Upper lobe of right lung (tissue), 1 donor: ENCODE data around the gene KRTAP3-3. TPM values are rescaled to one million over a fixed set of nuclear protein-coding genes. Genes with fewer than 3 reads are reported as not detected.

Experiments used
- ATAC-seq: fragments of 200-7000 bp; cut with Tn5 transposase; one replicate; pipeline ENCODE4 v1.9.1; 2020; ENCODE audit warnings: mild to moderate bottlenecking, moderate library complexity
- DNase-seq: peaks from one replicate; pipeline ENCODE4 v3.0.0-alpha.2; 2020
- H3K27ac ChIP-seq: fragments of 200-600 bp; one replicate; pipeline ENCODE4 v1.8.0; 2022
- H3K27me3 ChIP-seq: fragments of 200-600 bp; one replicate; pipeline ENCODE4 v1.8.0; 2022; ENCODE audit warnings: mild to moderate bottlenecking
- H3K36me3 ChIP-seq: fragments of 200-600 bp; one replicate; pipeline ENCODE4 v1.8.0; 2022
- H3K4me1 ChIP-seq: fragments of 200-600 bp; one replicate; pipeline ENCODE4 v1.8.0; 2022
- H3K4me3 ChIP-seq: fragments of 200-600 bp; one replicate; pipeline ENCODE4 v1.8.0; 2022; ENCODE audit warnings: mild to moderate bottlenecking
- H3K9me3 ChIP-seq: fragments of 200-600 bp; one replicate; pipeline ENCODE4 v1.8.0; 2022
- CTCF ChIP-seq: fragments of 200-600 bp; IDR thresholded peaks from one replicate; pipeline ENCODE4 v1.8.0; 2022; ENCODE audit warnings: antibody characterized with exemption
- intact Hi-C: fragments of 100-400 bp; cut with DNase I; formaldehyde crosslinking; loops from one replicate; pipeline ENCODE4 v1.11.0; 2022
- total RNA-seq: library from RNA; stranded (reverse); fragmentation: NEBNext Ultra II Directional; extraction: Animal tissue kit (Norgen Biotek cat#: 25700); gene quantifications from one replicate; pipeline ENCODE4 v1.2.1, GENCODE V29; 2021
- donor health status: DM: no; HTN: yes; CAD: no; lungs with severe emphysema.

KRTAP3-3 gene
- total RNA-seq, 1 donor from 2014 or later = not detected

GRCh38 chr17:41026715-41027471, 32.9 kb upstream of the KRTAP3-3 start, which contains the start of gene KRTAP1-5:
Gene KRTAP1-5 (minus strand): TSS chr17:41027208. CDS start chr17:41027155, 53 bp downstream.
- no peaks in the 10 kb centered on the region for H3K9me3 ChIP-seq
- no peak for TF ChIP-seq CTCF
- no peaks in the 10 kb centered on the region for H3K4me1 ChIP-seq
- no peaks in the 10 kb centered on the region for H3K36me3 ChIP-seq
- H3K27ac ChIP-seq = no peak within 1 kb of the TSS
- ATAC-seq (peak; percentile 22), DNase-seq (no peak)
- peaks cover 5% of the 10 kb centered on the region for H3K27me3 ChIP-seq
- intact Hi-C loops = no loop called here
- H3K4me3 ChIP-seq = no peak within 1 kb of the TSS

GRCh38 chr17:41024697-41025096, 30.7 kb upstream of the KRTAP3-3 start:
- TF ChIP-seq CTCF = no peak
- DNase-seq (no peak), ATAC-seq (no peak)
- H3K9me3 ChIP-seq = no peaks in the 10 kb centered on the region
- H3K27ac ChIP-seq = no peak overlapping the region
- H3K4me3 ChIP-seq = no peak overlapping the region
- H3K4me1 ChIP-seq = no peaks in the 10 kb centered on the region
- peaks cover 5% of the 10 kb centered on the region for H3K27me3 ChIP-seq
- H3K36me3 ChIP-seq = no peaks in the 10 kb centered on the region
- intact Hi-C loops = no loop called here

DNA sequence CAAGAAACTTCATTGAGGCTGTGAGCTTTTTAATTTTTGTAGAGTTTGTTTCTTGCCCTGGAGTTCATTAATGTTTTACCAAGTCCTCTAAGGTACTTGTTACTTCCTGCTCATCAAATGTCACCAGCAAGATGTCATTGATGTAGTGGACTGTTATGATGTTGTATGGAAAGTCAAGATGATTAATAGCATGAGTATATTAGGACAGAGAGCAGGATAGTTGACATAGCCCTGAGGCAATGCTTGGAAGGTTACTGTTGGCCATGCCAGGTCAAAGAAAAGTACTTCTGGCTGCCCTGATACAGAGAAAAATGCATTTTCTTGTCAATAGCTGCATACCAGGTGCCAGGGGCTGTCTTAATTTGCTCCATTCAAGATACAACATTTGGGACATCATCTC, 26.4 kb upstream of the KRTAP3-3 start:
- H3K4me1 ChIP-seq = no peaks in the 10 kb centered on the region
- peaks cover 5% of the 10 kb centered on the region for H3K27me3 ChIP-seq
- no peak for TF ChIP-seq CTCF
- H3K27ac ChIP-seq = no peak overlapping the region
- DNase-seq = no peak
- no peaks in the 10 kb centered on the region for H3K9me3 ChIP-seq
- intact Hi-C loops = no loop called here
- H3K4me3 ChIP-seq = no peak overlapping the region
- H3K36me3 ChIP-seq = no peaks in the 10 kb centered on the region
- no peak for ATAC-seq

- Histone ChIP-seq H3K27me3 (peaks cover 5% of the 10 kb centered on the region), H3K36me3 (no peaks in the 10 kb centered on the region), H3K4me1 (no peaks in the 10 kb centered on the region), H3K27ac (no peak overlapping the region), H3K9me3 (no peaks in the 10 kb centered on the region), H3K4me3 (no peak overlapping the region)
- ATAC-seq (no peak), DNase-seq (no peak)
- intact Hi-C loops = no loop called here
- no peak for TF ChIP-seq CTCF
Observed at GRCh38 chr17:41019415-41019814, 25.5 kb upstream of the KRTAP3-3 start.

- intact Hi-C loops = no loop called here
- no peak overlapping the region for H3K4me3 ChIP-seq
- no peak for TF ChIP-seq CTCF
- DNase-seq (no peak), ATAC-seq (no peak)
- H3K27ac ChIP-seq = no peak overlapping the region
- H3K4me1 ChIP-seq = no peaks in the 10 kb centered on the region
- no peaks in the 10 kb centered on the region for H3K9me3 ChIP-seq
- H3K36me3 ChIP-seq = no peaks in the 10 kb centered on the region
- peaks cover 5% of the 10 kb centered on the region for H3K27me3 ChIP-seq
Observed at GRCh38 chr17:41018541-41018940, 24.6 kb upstream of the KRTAP3-3 start.
